ENCODE results near the gene SOX13. TPM values are rescaled to one million over a fixed set of nuclear protein-coding genes. Genes with fewer than 3 reads are reported as not detected.

SOX13 gene
- polyA plus RNA-seq, 3 donors = 11.2 to 32.3 (median 18.6) TPM

- H3K27ac ChIP-seq (ENCODE audit: low read depth, low read length) = no peak overlapping the region
These were observed 21.2 kb upstream of the SOX13 start for GRCh38 chr1:204051718-204052117.

DNA sequence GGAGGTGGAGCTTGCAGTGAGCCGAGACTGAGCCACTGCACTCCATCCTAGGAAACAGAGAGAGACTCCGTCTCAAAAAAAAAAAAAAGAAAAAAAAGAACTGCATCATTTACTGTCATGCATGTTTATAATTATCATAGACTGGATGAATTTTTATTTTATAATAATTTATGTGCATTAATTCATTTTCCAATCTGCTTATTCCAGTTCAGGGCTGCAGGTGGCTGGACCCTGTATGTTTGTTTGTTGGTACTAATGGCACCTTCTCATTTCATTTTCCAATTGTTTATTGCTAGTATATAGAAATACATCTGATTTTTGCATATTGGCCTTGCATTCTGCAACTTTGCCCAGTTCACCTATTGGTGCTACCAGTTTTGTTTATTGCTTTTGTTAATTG, 19.0 kb upstream of the SOX13 start:
- no peak overlapping the region for H3K27ac ChIP-seq (ENCODE audit: low read depth, low read length)
- 88 to 100% (median 96%) methylated on average over 2 of the region's 2 CpGs for WGBS, 3 donors

DNA sequence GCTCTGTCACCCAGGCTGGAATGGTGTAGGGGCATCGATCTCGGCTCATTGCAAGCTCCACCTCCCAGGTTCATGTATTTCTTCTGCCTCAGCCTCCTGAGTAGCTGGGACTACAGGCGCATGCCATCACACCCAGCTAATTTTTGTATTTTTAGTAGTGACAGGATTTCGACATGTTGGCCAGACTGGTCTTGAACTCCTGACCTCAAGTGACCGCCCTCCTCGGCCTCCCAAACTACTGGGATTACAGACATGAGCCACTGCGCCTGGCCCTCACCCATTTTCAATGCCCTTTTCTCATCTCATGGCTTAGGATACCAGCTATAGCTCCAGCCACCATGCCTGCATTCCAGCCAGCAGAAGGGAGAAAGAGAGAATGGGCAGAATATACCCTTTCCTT, 12.9 kb upstream of the SOX13 start:
- H3K27ac ChIP-seq (ENCODE audit: low read depth, low read length) = no peak overlapping the region
- 87 to 93% (median 88%) methylated on average over 7 of the region's 7 CpGs for WGBS, 3 donors

- no peak overlapping the region for H3K27ac ChIP-seq (ENCODE audit: low read depth, low read length)
- 92 to 93% (median 93%) methylated on average over 2 of the region's 2 CpGs for WGBS, 3 donors
These were observed 10.8 kb upstream of the SOX13 start for GRCh38 chr1:204062106-204062505.

DNA sequence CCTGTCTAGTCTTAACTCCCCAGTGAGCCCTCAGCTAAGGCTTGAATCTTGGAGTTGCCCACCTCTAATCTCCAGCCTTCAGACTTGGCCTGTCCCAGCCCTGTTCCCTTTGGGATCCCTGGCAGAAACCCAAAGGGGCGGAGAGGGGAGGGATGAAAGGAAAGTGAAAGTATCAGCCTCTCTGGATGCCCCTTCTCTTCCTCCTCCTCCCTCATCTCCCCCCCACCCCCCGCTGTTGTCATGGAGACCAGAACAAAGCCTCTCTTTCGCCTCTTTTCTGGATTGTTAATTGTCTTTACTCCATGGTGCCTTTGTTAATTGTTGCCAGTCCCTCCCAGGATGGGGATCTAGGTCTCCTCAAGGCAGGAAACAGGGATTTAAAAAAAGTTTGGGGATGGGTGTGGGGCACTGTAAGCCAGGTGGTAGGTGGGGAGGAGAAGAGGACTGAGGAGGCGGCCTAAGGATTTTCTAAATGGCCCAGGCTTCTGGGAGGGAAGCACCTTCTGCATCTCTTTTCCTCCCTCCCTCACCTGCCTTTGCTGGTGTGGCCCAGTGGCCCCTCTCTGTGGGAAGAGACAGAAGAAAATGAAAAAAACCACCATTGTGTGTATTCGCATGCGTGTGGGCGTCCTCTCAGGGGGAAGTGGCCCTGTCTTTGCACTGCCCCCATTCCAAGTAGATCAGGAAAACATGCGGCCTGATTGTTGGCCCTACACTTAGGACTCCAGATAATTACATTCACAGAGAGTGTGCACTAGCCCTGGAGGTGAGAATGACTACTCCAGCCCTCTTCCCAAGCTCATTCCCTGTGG, 7.5 kb upstream of the SOX13 start:
- no peak overlapping the region for H3K27ac ChIP-seq (ENCODE audit: low read depth, low read length)
- 44 to 72% (median 57%) methylated on average over 8 of the region's 8 CpGs for WGBS, 3 donors

GRCh38 chr1:204065986-204066300, 7.0 kb upstream of the SOX13 start:
- no peak overlapping the region for H3K27ac ChIP-seq (ENCODE audit: low read depth, low read length)
- 89 to 92% (median 90%) methylated on average over 7 of the region's 7 CpGs for WGBS, 3 donors

- H3K27ac ChIP-seq (ENCODE audit: low read depth, low read length) = no peak overlapping the region
- WGBS, 3 donors = 96 to 97% (median 97%) methylated on average over 5 of the region's 5 CpGs
These were observed 5.0 kb upstream of the SOX13 start for GRCh38 chr1:204067935-204068334.

DNA sequence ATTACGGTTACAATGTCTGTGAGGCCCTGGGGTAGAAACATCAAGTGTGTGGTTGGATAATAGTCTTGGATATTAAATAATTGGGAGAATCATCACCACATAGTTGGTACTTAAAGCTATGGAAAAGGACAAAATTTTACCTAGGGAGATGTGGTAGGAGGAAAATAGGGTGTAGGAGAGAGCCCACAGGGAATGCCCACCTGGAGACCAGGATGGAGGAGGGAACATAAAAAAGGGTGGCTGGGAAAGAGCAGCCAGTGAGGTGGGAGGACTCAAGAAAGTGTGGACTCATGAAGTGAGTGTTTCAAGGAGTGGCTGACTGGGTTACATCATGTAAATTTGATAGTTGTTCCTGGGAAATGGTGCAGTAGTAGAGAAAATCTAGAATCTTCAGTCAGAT, 3.0 kb upstream of the SOX13 start:
- WGBS, 3 donors = 97 to 100% (median 97%) methylated on average over 1 of the region's 1 CpG
- no peak overlapping the region for H3K27ac ChIP-seq (ENCODE audit: low read depth, low read length)

DNA sequence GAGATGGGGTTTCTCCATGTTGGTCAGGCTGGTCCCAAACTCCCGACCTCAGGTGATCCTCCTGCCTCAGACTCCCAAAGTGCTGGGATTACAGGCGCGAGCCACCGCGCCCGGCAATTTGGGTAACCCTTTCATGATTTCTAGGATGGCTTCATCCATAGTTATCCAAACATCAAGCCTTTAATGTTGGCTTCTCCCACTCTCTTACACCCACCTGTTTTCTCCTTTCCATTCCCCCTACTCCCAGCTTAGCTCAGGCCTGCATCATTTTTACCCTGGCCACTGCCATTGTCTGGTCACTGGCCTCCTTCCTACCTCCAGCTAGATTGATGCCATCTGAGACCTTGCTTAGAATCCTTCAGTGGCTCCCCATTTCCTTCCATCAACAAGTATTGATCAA, 2.0 kb upstream of the SOX13 start:
- WGBS, 3 donors = 96 to 98% (median 98%) methylated on average over 6 of the region's 6 CpGs
- no peak overlapping the region for H3K27ac ChIP-seq (ENCODE audit: low read depth, low read length)

GRCh38 chr1:204073837-204074273, 940 bp downstream of the SOX13 start:
- no peak overlapping the region for H3K27ac ChIP-seq (ENCODE audit: low read depth, low read length)
- 0 to 1% (median 0%) methylated on average over 29 to 39 of the region's 39 CpGs for WGBS, 3 donors

DNA sequence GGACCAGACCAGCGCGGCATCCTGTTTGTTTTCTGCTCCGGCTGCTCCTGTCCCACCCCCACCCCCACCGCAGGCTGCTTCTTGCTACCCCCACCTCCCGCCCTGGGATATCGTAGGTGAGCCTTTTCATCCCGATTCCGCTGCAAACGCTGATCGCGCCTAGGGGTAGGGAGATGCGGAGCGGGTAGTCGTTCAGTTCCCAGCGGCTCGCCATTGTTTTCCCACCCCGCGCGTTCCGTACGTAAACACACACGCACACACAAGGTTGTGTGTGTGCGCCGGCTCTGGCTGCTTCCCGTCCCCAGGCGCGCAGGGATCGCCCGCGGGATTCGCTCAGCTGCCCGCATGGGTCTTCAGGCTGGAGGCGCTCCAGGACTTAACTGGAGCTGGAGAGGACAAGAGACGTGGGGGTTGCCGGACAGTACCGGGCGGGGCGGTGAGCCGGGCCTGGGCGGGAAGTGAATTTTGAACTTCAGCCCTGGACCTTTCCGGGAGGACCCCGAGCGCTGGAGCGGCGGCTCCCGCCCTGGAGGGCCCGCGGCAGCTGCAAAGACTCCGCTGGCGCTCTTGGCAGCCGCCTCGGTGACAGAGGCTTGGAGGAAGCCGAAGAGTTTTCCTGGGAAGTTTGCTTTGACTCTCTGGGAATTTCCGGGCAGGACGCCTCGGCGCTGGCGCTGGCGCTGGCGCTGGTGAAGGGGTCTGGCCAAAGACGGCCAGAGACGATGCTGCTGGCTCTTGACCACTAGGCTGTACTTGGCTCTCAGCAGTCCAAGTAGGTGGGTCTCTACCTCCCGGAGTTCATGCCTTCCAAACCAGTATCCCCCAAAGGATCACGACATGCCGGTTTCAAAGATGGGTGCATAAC, 1.6 kb downstream of the SOX13 start:
- H3K27ac ChIP-seq (ENCODE audit: low read depth, low read length) = no peak overlapping the region
- WGBS, 3 donors = 1% methylated on average over 65 of the region's 65 CpGs

DNA sequence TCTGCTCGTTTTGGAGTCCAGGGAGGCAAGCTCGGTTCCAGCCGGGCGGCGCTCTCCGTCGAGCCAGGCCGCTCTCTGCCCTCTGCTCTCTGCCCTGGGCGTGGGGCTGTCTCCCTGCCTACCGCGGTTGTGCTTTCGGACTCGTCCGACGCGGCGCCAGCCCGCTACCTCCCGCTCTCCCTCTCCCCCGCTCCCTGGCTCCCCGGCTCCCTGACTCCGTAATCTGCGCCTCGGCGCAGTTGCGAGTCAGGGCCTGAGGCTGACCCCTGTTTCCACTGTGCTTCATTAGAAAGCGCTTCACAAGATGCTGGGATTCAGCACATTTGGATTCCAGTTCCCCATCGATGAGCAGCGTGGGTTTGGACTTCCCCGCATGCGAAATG, 2.2 kb downstream of the SOX13 start:
- 4 to 7% (median 7%) methylated on average over 31 of the region's 31 CpGs for WGBS, 3 donors
- no peak overlapping the region for H3K27ac ChIP-seq (ENCODE audit: low read depth, low read length)

- no peak overlapping the region for H3K27ac ChIP-seq (ENCODE audit: low read depth, low read length)
- 65 to 74% (median 74%) methylated on average over 4 of the region's 4 CpGs for WGBS, 3 donors
These were observed 3.3 kb downstream of the SOX13 start for GRCh38 chr1:204075890-204076846.

GRCh38 chr1:204076891-204077290, 4.0 kb downstream of the SOX13 start:
- 90 to 94% (median 92%) methylated on average over 1 of the region's 1 CpG for WGBS, 3 donors
- no peak overlapping the region for H3K27ac ChIP-seq (ENCODE audit: low read depth, low read length)

- H3K27ac ChIP-seq (ENCODE audit: low read depth, low read length) = no peak overlapping the region
- WGBS, 3 donors = 47 to 63% (median 61%) methylated on average over 17 of the region's 17 CpGs
These were observed 5.2 kb downstream of the SOX13 start for GRCh38 chr1:204077979-204078696.

DNA sequence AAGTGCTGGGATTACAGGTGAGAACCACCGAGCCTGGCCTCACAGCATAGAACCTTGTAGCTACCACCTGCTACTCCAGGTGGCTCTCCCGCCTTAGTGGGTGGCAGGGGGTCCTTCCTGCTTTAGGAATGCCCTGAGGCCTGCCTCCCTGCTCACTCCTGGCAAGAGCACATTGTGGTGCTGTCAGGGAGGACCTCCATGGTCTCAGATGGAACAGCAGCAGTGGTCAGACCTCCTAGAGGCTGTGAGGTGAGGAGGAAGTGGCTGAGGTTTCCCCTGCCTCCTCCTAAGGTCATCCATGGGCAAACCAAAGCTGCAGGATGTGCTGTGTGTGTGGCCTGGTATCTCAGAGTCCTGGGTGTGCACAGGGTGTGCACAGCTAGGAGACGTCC, 6.7 kb downstream of the SOX13 start:
- no peak overlapping the region for H3K27ac ChIP-seq (ENCODE audit: low read depth, low read length)
- WGBS, 3 donors = 59 to 76% (median 70%) methylated on average over 3 of the region's 3 CpGs

GRCh38 chr1:204080163-204080903, 7.4 kb downstream of the SOX13 start:
- H3K27ac ChIP-seq (ENCODE audit: low read depth, low read length) = no peak overlapping the region
- WGBS, 3 donors = 17 to 50% (median 49%) methylated on average over 8 of the region's 8 CpGs
